OCI-LY7 (cell line): ENCODE results near the gene ARV1.

Source experiments
- EZH2phosphoT487 ChIP-seq: fragments of 200-600 bp; sonication (generic); IDR thresholded peaks from 2 replicates; pipeline ENCODE4 v1.6.1; 2018; ENCODE audit warnings: low read depth, borderline replicate concordance, mild to moderate bottlenecking, mixed run types, antibody characterized with exemption, low read length, moderate library complexity, mixed read lengths
- TF ChIP-seq, protein P1 (sequence below): fragments of 200-600 bp; sonication (generic); conservative IDR thresholded peaks from 2 replicates; pipeline ENCODE4 v1.5.1; 2014; ENCODE audit warnings: mild to moderate bottlenecking, antibody characterized with exemption, low read length, moderate library complexity, mixed read lengths

DNA sequence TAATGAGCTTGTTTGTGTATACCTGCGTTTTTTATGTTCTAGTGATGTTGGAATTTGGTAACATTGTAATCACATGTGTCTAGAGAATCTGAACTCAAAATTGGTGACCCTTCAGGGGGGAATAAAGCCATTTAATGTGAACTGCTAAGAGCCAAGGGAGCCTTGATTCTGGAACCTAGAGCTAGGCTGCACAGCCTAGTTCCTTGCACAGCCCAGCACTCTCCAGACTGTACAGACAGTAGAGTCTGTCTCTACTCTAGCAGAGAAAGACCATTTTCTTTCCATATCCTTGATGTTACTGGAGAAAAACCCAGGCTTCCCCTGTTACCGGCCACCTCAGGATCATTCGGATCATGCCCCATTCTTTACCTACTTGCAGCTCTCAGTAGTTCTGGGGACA, 8.6 kb downstream of the ARV1 start:
- TF ChIP-seq, protein P1, sequence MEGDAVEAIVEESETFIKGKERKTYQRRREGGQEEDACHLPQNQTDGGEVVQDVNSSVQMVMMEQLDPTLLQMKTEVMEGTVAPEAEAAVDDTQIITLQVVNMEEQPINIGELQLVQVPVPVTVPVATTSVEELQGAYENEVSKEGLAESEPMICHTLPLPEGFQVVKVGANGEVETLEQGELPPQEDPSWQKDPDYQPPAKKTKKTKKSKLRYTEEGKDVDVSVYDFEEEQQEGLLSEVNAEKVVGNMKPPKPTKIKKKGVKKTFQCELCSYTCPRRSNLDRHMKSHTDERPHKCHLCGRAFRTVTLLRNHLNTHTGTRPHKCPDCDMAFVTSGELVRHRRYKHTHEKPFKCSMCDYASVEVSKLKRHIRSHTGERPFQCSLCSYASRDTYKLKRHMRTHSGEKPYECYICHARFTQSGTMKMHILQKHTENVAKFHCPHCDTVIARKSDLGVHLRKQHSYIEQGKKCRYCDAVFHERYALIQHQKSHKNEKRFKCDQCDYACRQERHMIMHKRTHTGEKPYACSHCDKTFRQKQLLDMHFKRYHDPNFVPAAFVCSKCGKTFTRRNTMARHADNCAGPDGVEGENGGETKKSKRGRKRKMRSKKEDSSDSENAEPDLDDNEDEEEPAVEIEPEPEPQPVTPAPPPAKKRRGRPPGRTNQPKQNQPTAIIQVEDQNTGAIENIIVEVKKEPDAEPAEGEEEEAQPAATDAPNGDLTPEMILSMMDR: no peak
- TF ChIP-seq EZH2phosphoT487: no peak
